ENCODE data around the gene MEGF8. TPM values are rescaled to one million over a fixed set of nuclear protein-coding genes. Genes with fewer than 3 reads are reported as not detected.

Gene MEGF8
- total RNA-seq, 3 donors from 2014 or later, result 9.7 to 15.5 (median 10.8) TPM

DNA sequence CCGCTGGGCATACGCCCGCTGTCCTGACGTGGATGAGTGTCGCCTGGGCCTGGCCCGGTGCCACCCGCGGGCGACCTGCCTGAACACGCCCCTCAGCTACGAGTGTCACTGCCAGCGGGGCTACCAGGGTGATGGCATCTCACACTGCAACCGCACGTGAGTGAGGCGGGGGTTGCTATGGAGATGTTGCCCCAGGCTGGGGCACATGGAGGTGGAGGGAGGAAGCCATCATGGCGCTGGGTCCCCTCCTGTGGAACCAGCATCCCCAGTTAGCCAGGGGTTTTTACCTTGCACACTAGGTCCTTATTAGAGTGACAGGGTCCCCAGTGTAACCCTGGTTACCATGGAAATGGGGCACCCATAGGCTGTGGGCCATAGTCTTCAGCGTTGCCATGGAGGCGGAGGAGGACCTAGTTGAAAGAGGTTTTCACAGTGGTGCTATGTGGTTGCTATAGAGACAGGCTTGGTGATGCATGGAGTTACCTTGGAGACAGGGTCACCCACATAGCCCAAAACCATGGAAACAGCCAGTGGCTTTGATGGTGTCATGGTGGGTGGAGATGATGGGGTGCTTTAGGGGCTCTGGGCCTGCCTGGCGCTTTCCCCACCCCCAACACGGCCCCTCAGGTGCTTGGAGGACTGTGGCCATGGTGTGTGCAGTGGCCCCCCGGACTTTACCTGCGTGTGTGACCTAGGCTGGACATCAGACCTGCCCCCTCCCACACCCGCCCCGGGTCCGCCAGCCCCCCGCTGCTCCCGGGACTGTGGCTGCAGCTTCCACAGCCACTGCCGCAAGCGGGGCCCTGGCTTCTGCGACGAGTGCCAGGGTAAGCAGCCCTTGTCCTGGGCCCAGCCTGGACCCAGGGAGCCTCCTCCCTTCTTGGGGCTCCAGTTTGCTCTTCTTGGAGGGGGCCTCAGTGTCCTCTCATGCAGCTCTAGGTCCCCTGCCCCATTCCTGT lies 27.1 kb downstream of the MEGF8 start:
- DNase-seq (ENCODE audit: low spot score in 2 of 2), result peak in 1 of 2 donors; percentile 48
- TF ChIP-seq POLR2AphosphoS5 (IDR thresholded peaks at IDR 0.05), result no peak
- TF ChIP-seq, protein P1, sequence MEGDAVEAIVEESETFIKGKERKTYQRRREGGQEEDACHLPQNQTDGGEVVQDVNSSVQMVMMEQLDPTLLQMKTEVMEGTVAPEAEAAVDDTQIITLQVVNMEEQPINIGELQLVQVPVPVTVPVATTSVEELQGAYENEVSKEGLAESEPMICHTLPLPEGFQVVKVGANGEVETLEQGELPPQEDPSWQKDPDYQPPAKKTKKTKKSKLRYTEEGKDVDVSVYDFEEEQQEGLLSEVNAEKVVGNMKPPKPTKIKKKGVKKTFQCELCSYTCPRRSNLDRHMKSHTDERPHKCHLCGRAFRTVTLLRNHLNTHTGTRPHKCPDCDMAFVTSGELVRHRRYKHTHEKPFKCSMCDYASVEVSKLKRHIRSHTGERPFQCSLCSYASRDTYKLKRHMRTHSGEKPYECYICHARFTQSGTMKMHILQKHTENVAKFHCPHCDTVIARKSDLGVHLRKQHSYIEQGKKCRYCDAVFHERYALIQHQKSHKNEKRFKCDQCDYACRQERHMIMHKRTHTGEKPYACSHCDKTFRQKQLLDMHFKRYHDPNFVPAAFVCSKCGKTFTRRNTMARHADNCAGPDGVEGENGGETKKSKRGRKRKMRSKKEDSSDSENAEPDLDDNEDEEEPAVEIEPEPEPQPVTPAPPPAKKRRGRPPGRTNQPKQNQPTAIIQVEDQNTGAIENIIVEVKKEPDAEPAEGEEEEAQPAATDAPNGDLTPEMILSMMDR (IDR thresholded peaks at IDR 0.05), result no peak
- no peak for TF ChIP-seq POLR2A (IDR thresholded peaks at IDR 0.05)
- intact Hi-C loops (cut with DNase I; ENCODE audit: low total_unique reads), result loop anchor here (5.0 kb wide), 1 partner anchor 1800 kb away; no protein-coding TSS in a partner anchor
- Histone ChIP-seq H3K27me3 (no peaks in the 10 kb centered on the region), H3K27ac (no peak overlapping the region), H3K9me3 (no peaks in the 10 kb centered on the region), H3K4me3 (no peak overlapping the region), H3K4me1 (no peaks in the 10 kb centered on the region), H3K36me3 (peaks cover 8% of the 10 kb centered on the region)

- TF ChIP-seq POLR2A (IDR thresholded peaks at IDR 0.05) (no peak), POLR2AphosphoS5 (IDR thresholded peaks at IDR 0.05) (no peak)
- TF ChIP-seq, protein P1 (IDR thresholded peaks at IDR 0.05), result no peak
- Histone ChIP-seq H3K9me3 (no peaks in the 10 kb centered on the region), H3K4me1 (no peaks in the 10 kb centered on the region), H3K27ac (no peak overlapping the region), H3K27me3 (no peaks in the 10 kb centered on the region), H3K36me3 (peaks cover 8% of the 10 kb centered on the region), H3K4me3 (no peak overlapping the region)
- no peak for DNase-seq (ENCODE audit: low spot score in 2 of 2)
- intact Hi-C loops (cut with DNase I; ENCODE audit: low total_unique reads), result loop anchor here (5.0 kb wide), 1 partner anchor 1801 kb away; no protein-coding TSS in a partner anchor
Observed at GRCh38 chr19:42353341-42354015, 28.0 kb downstream of the MEGF8 start.

- no peak overlapping the region for H3K4me3 ChIP-seq
- no peaks in the 10 kb centered on the region for H3K27me3 ChIP-seq
- TF ChIP-seq POLR2AphosphoS5 (IDR thresholded peaks at IDR 0.05) (no peak), POLR2A (IDR thresholded peaks at IDR 0.05) (no peak)
- TF ChIP-seq, protein P1 (IDR thresholded peaks at IDR 0.05), result no peak
- H3K36me3 ChIP-seq, result peaks cover 8% of the 10 kb centered on the region
- no peaks in the 10 kb centered on the region for H3K9me3 ChIP-seq
- intact Hi-C loops (cut with DNase I; ENCODE audit: low total_unique reads), result no loop called here
- no peaks in the 10 kb centered on the region for H3K4me1 ChIP-seq
- no peak overlapping the region for H3K27ac ChIP-seq
- no peak for DNase-seq (ENCODE audit: low spot score in 2 of 2)
Observed at GRCh38 chr19:42355896-42356295, 30.5 kb downstream of the MEGF8 start.

DNA sequence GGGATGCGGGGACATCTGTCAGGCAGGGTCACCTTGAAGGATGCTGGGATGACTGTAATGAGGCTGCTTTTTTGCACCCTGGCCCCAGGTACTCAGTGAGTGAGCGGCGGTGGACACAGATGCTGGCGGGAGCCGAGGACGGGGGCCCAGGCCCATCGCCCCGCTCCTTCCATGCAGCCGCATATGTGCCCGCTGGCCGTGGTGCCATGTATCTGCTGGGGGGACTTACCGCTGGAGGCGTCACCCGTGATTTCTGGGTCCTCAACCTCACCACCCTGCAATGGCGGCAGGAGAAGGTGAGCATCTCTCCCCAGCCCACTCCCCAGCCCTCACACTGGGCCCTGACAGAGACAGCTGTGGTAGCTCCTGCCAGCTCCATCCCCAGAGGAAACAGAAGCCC lies 31.3 kb downstream of the MEGF8 start:
- no peaks in the 10 kb centered on the region for H3K4me1 ChIP-seq
- no peak overlapping the region for H3K4me3 ChIP-seq
- no peak overlapping the region for H3K27ac ChIP-seq
- no peaks in the 10 kb centered on the region for H3K9me3 ChIP-seq
- H3K27me3 ChIP-seq, result no peaks in the 10 kb centered on the region
- peaks cover 8% of the 10 kb centered on the region for H3K36me3 ChIP-seq
- no peak for DNase-seq (ENCODE audit: low spot score in 2 of 2)
- TF ChIP-seq, protein P1 (IDR thresholded peaks at IDR 0.05), result no peak
- TF ChIP-seq POLR2AphosphoS5 (IDR thresholded peaks at IDR 0.05), result no peak
- TF ChIP-seq POLR2A (IDR thresholded peaks at IDR 0.05), result no peak
- intact Hi-C loops (cut with DNase I; ENCODE audit: low total_unique reads), result no loop called here

DNA sequence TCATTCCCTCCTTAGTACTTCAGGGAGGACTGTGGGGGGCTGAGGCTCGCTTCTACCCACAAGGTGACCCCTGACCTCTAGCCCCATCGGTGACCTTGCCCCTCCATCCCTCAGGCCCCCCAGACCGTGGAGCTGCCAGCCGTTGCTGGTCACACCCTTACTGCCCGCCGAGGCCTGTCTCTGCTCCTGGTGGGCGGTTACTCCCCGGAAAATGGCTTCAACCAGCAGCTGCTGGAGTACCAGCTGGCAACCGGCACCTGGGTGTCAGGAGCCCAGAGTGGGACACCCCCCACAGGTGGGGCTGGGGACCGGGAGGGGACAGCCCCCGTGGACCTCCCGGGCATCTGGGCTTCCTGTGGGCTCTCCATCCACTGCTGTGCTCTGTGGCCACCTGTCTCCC lies 31.9 kb downstream of the MEGF8 start:
- Histone ChIP-seq H3K27me3 (no peaks in the 10 kb centered on the region), H3K4me3 (no peak overlapping the region), H3K36me3 (peaks cover 8% of the 10 kb centered on the region), H3K9me3 (no peaks in the 10 kb centered on the region), H3K4me1 (no peaks in the 10 kb centered on the region), H3K27ac (no peak overlapping the region)
- intact Hi-C loops (cut with DNase I; ENCODE audit: low total_unique reads), result no loop called here
- DNase-seq (ENCODE audit: low spot score in 2 of 2), result no peak
- TF ChIP-seq POLR2A (IDR thresholded peaks at IDR 0.05) (no peak), POLR2AphosphoS5 (IDR thresholded peaks at IDR 0.05) (no peak)
- TF ChIP-seq, protein P1 (IDR thresholded peaks at IDR 0.05), result no peak

Data from breast epithelium (tissue), 4 donors.